HepG2 (cell line): Measurements from ENCODE around the gene PEPD.

Source experiments
- CTCF ChIP-seq: sonication (generic); formaldehyde crosslinking; IDR thresholded peaks from 2 replicates; pipeline ENCODE4 v1.5.0; 2020; ENCODE audit warnings: mild to moderate bottlenecking, missing genetic modification reagents, moderate library complexity
- EP300 ChIP-seq, 3 experiments: sonication (generic) in 1 of 3; formaldehyde crosslinking in 1 of 3; IDR thresholded peaks; 2 replicates each; pipeline versions ENCODE4 v1.5.1 to v1.6.1; 2011 to 2020; ENCODE audit warnings: low read depth in 2 of 3, low read length in 2 of 3, borderline replicate concordance in 1 of 3, improper control_type of control experiment in 1 of 3, mild to moderate bottlenecking in 1 of 3, missing genetic modification reagents in 1 of 3, moderate library complexity in 1 of 3
- HDAC2 ChIP-seq: sonication (generic); formaldehyde crosslinking; IDR thresholded peaks from 2 replicates; pipeline ENCODE4 v1.4.0; 2020; ENCODE audit warnings: missing genetic modification reagents
- JUND ChIP-seq: sonication (generic); formaldehyde crosslinking; IDR thresholded peaks from 2 replicates; pipeline ENCODE4 v1.8.0; 2022; ENCODE audit warnings: mild to moderate bottlenecking, missing genetic modification reagents
- MAFF ChIP-seq: IDR thresholded peaks from 2 replicates; pipeline ENCODE4 v1.6.1; 2011; ENCODE audit warnings: low read depth, low read length, improper control_type of control experiment
- MLX ChIP-seq: IDR thresholded peaks from 2 replicates; pipeline ENCODE4 v1.6.1; 2016
- NFE2L1 ChIP-seq: sonication (generic); formaldehyde crosslinking; IDR thresholded peaks from 2 replicates; pipeline ENCODE4 v1.4.0; 2020; ENCODE audit warnings: missing genetic modification reagents, mild to moderate bottlenecking, borderline replicate concordance
- NR2F6 ChIP-seq, 2 experiments: IDR thresholded peaks; 2 replicates each; pipeline ENCODE4 v1.6.1; 2016; ENCODE audit warnings: antibody characterized with exemption in 1 of 2, mild to moderate bottlenecking in 1 of 2
- POLR2A ChIP-seq, 2 experiments: IDR thresholded peaks; 2 replicates each; pipeline ENCODE4 v1.6.1; 2011; ENCODE audit warnings: low read depth in 2 of 2, low read length in 2 of 2, mild to moderate bottlenecking in 1 of 2, moderate library complexity in 1 of 2; ENCODE audit not compliant: insufficient read depth in 1 of 2
- ZNF34 ChIP-seq: sonication (generic); formaldehyde crosslinking; IDR thresholded peaks from 2 replicates; pipeline ENCODE4 v1.4.0; 2020; ENCODE audit warnings: mild to moderate bottlenecking, missing genetic modification reagents, borderline replicate concordance
- TF ChIP-seq, protein P1 (sequence below): sonication (generic); formaldehyde crosslinking; IDR thresholded peaks from 2 replicates; pipeline ENCODE4 v1.8.0; 2022; ENCODE audit warnings: missing genetic modification reagents, mild to moderate bottlenecking, borderline replicate concordance
- TF ChIP-seq, protein P2 (sequence below): sonication (generic); formaldehyde crosslinking; IDR thresholded peaks from 2 replicates; pipeline ENCODE4 v1.4.0; 2020; ENCODE audit warnings: missing genetic modification reagents
- TF ChIP-seq, protein P3 (sequence below): sonication (generic); formaldehyde crosslinking; IDR thresholded peaks from 2 replicates; pipeline ENCODE4 v1.8.1; 2023; ENCODE audit warnings: mild to moderate bottlenecking, missing genetic modification reagents, borderline replicate concordance

DNA sequence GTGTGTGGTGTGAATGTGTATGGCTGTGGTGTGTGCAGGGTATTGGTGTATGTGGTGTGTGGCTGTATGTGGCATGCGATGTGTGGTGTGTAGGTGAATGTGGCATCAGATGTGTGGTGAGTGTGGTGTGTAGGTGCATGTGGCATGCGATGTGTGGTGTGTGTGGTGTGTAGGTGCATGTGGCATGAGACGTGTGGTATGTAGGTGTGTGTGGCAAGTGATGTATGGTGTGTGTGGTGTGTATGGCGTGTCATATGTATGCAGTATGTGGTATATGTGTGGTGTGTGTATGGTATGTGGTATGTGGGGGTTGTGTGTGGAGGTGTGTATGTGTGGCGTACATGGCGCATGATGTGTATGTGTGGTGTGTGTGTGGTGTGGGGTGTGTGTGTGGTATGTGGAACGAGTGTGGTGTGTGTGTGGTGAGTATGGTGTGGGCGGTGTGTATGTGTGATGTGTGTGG, 63.4 kb downstream of the PEPD start:
- no peak for TF ChIP-seq NFE2L1 (CRISPR knock-in tag)
- TF ChIP-seq CTCF (CRISPR knock-in tag), result no peak
- TF ChIP-seq ZNF34 (CRISPR knock-in tag), result no peak
- no peak for TF ChIP-seq JUND (CRISPR knock-in tag)
- TF ChIP-seq MAFF, result no peak
- TF ChIP-seq, protein P1, sequence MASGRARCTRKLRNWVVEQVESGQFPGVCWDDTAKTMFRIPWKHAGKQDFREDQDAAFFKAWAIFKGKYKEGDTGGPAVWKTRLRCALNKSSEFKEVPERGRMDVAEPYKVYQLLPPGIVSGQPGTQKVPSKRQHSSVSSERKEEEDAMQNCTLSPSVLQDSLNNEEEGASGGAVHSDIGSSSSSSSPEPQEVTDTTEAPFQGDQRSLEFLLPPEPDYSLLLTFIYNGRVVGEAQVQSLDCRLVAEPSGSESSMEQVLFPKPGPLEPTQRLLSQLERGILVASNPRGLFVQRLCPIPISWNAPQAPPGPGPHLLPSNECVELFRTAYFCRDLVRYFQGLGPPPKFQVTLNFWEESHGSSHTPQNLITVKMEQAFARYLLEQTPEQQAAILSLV (CRISPR knock-in tag), result no peak
- TF ChIP-seq EP300 (IDR thresholded peaks at IDR 0.05; ENCODE audit: low read depth in 2 of 2, low read length in 2 of 2), result no peak
- TF ChIP-seq EP300 (CRISPR knock-in tag; IDR thresholded peaks at IDR 0.05; ENCODE audit: borderline replicate concordance), result no peak
- TF ChIP-seq POLR2A (IDR thresholded peaks at IDR 0.05; ENCODE audit: insufficient read depth in 1 of 2, low read depth in 2 of 2, low read length in 2 of 2), result no peak
- TF ChIP-seq HDAC2 (CRISPR knock-in tag), result no peak
- TF ChIP-seq MLX (CRISPR knock-in tag), result no peak
- TF ChIP-seq, protein P2, sequence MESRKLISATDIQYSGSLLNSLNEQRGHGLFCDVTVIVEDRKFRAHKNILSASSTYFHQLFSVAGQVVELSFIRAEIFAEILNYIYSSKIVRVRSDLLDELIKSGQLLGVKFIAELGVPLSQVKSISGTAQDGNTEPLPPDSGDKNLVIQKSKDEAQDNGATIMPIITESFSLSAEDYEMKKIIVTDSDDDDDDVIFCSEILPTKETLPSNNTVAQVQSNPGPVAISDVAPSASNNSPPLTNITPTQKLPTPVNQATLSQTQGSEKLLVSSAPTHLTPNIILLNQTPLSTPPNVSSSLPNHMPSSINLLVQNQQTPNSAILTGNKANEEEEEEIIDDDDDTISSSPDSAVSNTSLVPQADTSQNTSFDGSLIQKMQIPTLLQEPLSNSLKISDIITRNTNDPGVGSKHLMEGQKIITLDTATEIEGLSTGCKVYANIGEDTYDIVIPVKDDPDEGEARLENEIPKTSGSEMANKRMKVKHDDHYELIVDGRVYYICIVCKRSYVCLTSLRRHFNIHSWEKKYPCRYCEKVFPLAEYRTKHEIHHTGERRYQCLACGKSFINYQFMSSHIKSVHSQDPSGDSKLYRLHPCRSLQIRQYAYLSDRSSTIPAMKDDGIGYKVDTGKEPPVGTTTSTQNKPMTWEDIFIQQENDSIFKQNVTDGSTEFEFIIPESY (CRISPR knock-in tag), result no peak
- TF ChIP-seq, protein P3, sequence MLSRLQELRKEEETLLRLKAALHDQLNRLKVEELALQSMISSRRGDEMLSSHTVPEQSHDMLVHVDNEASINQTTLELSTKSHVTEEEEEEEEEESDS, result no peak
- TF ChIP-seq NR2F6 (IDR thresholded peaks at IDR 0.05), result no peak
- TF ChIP-seq NR2F6 (CRISPR knock-in tag; IDR thresholded peaks at IDR 0.05), result no peak
